OCI-LY3 (cell line): ENCODE measurements around the gene USP50.

Experiments
- CTCF ChIP-seq: fragments of 200-600, 300-600 bp; sonication (generic); IDR thresholded peaks from 2 replicates; pipeline ENCODE4 v1.5.1; 2014; ENCODE audit warnings: antibody characterized with exemption, low read length, low read depth
- EZH2phosphoT487 ChIP-seq: fragments of 200-600 bp; shearing (Covaris generic); IDR thresholded peaks from 2 replicates; pipeline ENCODE4 v1.6.1; 2018; ENCODE audit warnings: antibody characterized with exemption, mixed run types, low read depth

- no peak for TF ChIP-seq CTCF
- TF ChIP-seq EZH2phosphoT487 = no peak
These were observed 2.1 kb downstream of the USP50 start for GRCh38 chr15:50544368-50544767.
